WERI-Rb-1 (cell line): ENCODE data around the gene FBXW4.

Experiments used
- DNase-seq: peaks from one replicate; pipeline ENCODE4 v3.0.0-alpha.2; 2020
- H3K27ac ChIP-seq: fragments of 250-450 bp; sonication (Bioruptor Pico); 2 replicates; pipeline ENCODE4 v1.5.1; 2020; ENCODE audit warnings: mild to moderate bottlenecking, moderate library complexity
- H3K27me3 ChIP-seq: fragments of 250-450 bp; sonication (Bioruptor Pico); 2 replicates; pipeline ENCODE4 v1.5.1; 2021; ENCODE audit warnings: mild to moderate bottlenecking, low read depth, moderate library complexity; ENCODE audit not compliant: insufficient read depth, severe bottlenecking
- H3K36me3 ChIP-seq: fragments of 250-450 bp; sonication (Bioruptor Pico); 2 replicates; pipeline ENCODE4 v1.5.1; 2020; ENCODE audit warnings: mild to moderate bottlenecking, moderate library complexity
- H3K4me3 ChIP-seq: 2 replicates; pipeline ENCODE4 v1.5.1; 2011; ENCODE audit warnings: low read depth, mild to moderate bottlenecking, control low read depth, low read length
- H3K9me3 ChIP-seq: fragments of 250-450 bp; sonication (Bioruptor Pico); 2 replicates; pipeline ENCODE4 v1.5.1; 2021; ENCODE audit warnings: mild to moderate bottlenecking, moderate library complexity; ENCODE audit not compliant: severe bottlenecking
- CTCF ChIP-seq: IDR thresholded peaks from 2 replicates; pipeline ENCODE4 v1.5.1; 2011; ENCODE audit warnings: low read depth, mild to moderate bottlenecking, control low read depth, inconsistent platforms, low read length

Gene FBXW4

GRCh38 chr10:101693978-101694673 lies 844 bp downstream of the FBXW4 start:
- H3K36me3 ChIP-seq, result no peaks in the 10 kb centered on the region
- H3K9me3 ChIP-seq, result peaks cover 3% of the 10 kb centered on the region
- H3K27ac ChIP-seq, result peak overlapping the region; percentile 95
- no peaks in the 10 kb centered on the region for H3K27me3 ChIP-seq
- peak; percentile 51 for DNase-seq
- H3K4me3 ChIP-seq, result peak overlapping the region; percentile 68
- TF ChIP-seq CTCF, result no peak

- TF ChIP-seq CTCF, result no peak
- peak overlapping the region; percentile 95 for H3K27ac ChIP-seq
- peak overlapping the region; percentile 68 for H3K4me3 ChIP-seq
- peak; percentile 38 for DNase-seq
- no peaks in the 10 kb centered on the region for H3K36me3 ChIP-seq
- no peaks in the 10 kb centered on the region for H3K27me3 ChIP-seq
- peaks cover 3% of the 10 kb centered on the region for H3K9me3 ChIP-seq
Measured at GRCh38 chr10:101693651-101693977, 1.4 kb downstream of the FBXW4 start.

- H3K36me3 ChIP-seq, result no peaks in the 10 kb centered on the region
- TF ChIP-seq CTCF, result no peak
- no peak for DNase-seq
- no peaks in the 10 kb centered on the region for H3K27me3 ChIP-seq
- peaks cover 3% of the 10 kb centered on the region for H3K9me3 ChIP-seq
- no peak overlapping the region for H3K27ac ChIP-seq
- no peak overlapping the region for H3K4me3 ChIP-seq
Measured at GRCh38 chr10:101691081-101691480, 3.9 kb downstream of the FBXW4 start.

GRCh38 chr10:101690461-101690860 lies 4.5 kb downstream of the FBXW4 start:
- no peak overlapping the region for H3K4me3 ChIP-seq
- no peak for TF ChIP-seq CTCF
- H3K9me3 ChIP-seq, result peaks cover 2% of the 10 kb centered on the region
- no peaks in the 10 kb centered on the region for H3K27me3 ChIP-seq
- H3K27ac ChIP-seq, result no peak overlapping the region
- no peak for DNase-seq
- no peaks in the 10 kb centered on the region for H3K36me3 ChIP-seq

GRCh38 chr10:101687071-101687658 lies 7.8 kb downstream of the FBXW4 start:
- no peak for TF ChIP-seq CTCF
- H3K27me3 ChIP-seq, result no peaks in the 10 kb centered on the region
- no peaks in the 10 kb centered on the region for H3K9me3 ChIP-seq
- no peak for DNase-seq
- H3K36me3 ChIP-seq, result no peaks in the 10 kb centered on the region
- H3K4me3 ChIP-seq, result no peak overlapping the region
- no peak overlapping the region for H3K27ac ChIP-seq
